HepG2 (cell line): ENCODE measurements around the gene AMELY. TPM values are rescaled to one million over a fixed set of nuclear protein-coding genes. Genes with fewer than 3 reads are reported as not detected.

ENCODE experiments used
- ATAC-seq: fragments of 200-7000 bp; cut with Tn5 transposase; 3 replicates; pipeline ENCODE4 v1.9.1; 2020; ENCODE audit warnings: mild to moderate bottlenecking, moderate library complexity
- BruUV-seq: library from RNA; stranded (reverse); fragments of 400-500 nt; replicated peaks from 2 replicates; lab custom pipeline; 2021; lab: Mats Ljungman, UMichigan
- CTCF ChIA-PET: fragments of 300-600 bp; formaldehyde crosslinking; extraction: SDS; loops from one replicate; lab custom pipeline; 2021; ENCODE audit warnings: low total read pairs, inconsistent platforms, low intra/inter-chr PET ratio; lab: Yijun Ruan, JAX
- POLR2A ChIA-PET: fragments of 350-600 bp; sonication (Branson Sonifier 250); formaldehyde crosslinking; loops from one replicate; lab custom pipeline; 2020; ENCODE audit warnings: antibody characterized with exemption, inconsistent platforms; lab: Yijun Ruan, JAX
- DNase-seq: peaks from one replicate; pipeline ENCODE4 v3.0.0-alpha.2; 2015; ENCODE audit warnings: low spot score
- FAIRE-seq: peaks from 3 replicates; lab custom pipeline; 2011; peaks lifted over from hg19 to GRCh38; lab: Jason Lieb, UNC
- H2AFZ ChIP-seq: one replicate; pipeline ENCODE4 v1.6.1; 2011; ENCODE audit warnings: low read length, inconsistent platforms
- H3K27ac ChIP-seq: fragments of 300-600 bp; 3 replicates; pipeline ENCODE4 v1.8.0; 2011; ENCODE audit warnings: mixed run types, mild to moderate bottlenecking, mixed read lengths, low read length, inconsistent platforms; ENCODE audit not compliant: insufficient read depth; ENCODE audit errors: extremely low read length
- H3K27me3 ChIP-seq, 2 experiments: fragments of 200-600 bp in 1 of 2; 2 replicates in 1 of 2; 3 replicates in 1 of 2; pipeline versions ENCODE4 v1.6.0 to v1.8.0; 2011; ENCODE audit warnings: low read length in 2 of 2, mild to moderate bottlenecking in 2 of 2, moderate library complexity in 2 of 2, inconsistent platforms in 1 of 2; ENCODE audit not compliant: insufficient read depth in 2 of 2, control insufficient read depth in 1 of 2
- H3K36me3 ChIP-seq, 2 experiments: fragments of 200-600 bp in 1 of 2; replicated peaks in 1 of 2; 2 replicates in 1 of 2; 3 replicates in 1 of 2; pipeline versions ENCODE4 v1.5.1 to v1.8.0; 2011; ENCODE audit warnings: low read length in 2 of 2, inconsistent platforms in 1 of 2; ENCODE audit not compliant: insufficient read depth in 2 of 2, control insufficient read depth in 1 of 2
- H3K4me1 ChIP-seq: 2 replicates; pipeline ENCODE4 v1.5.1; 2012; ENCODE audit warnings: low read length, inconsistent platforms; ENCODE audit not compliant: insufficient read depth
- H3K4me2 ChIP-seq: 2 replicates; pipeline ENCODE4 v1.6.0; 2011; ENCODE audit warnings: low read depth, low read length, inconsistent platforms
- H3K4me3 ChIP-seq, 3 experiments: fragments of 200-600 bp in 1 of 3; sonication (generic), shearing (Covaris generic) in 1 of 3; replicated peaks in 1 of 3; 2 replicates each; pipeline ENCODE4 v1.5.1; 2011 to 2016; ENCODE audit warnings: low read length in 3 of 3, inconsistent platforms in 2 of 3, low read depth in 2 of 3, mild to moderate bottlenecking in 2 of 3, control low read depth in 1 of 3, mixed read lengths in 1 of 3; ENCODE audit not compliant: insufficient read depth in 1 of 3
- H3K79me2 ChIP-seq: one replicate; pipeline ENCODE4 v1.6.1; 2011; ENCODE audit warnings: low read length, inconsistent platforms; ENCODE audit not compliant: insufficient read depth
- H3K9ac ChIP-seq: 2 replicates; pipeline ENCODE4 v1.6.0; 2011; ENCODE audit warnings: mild to moderate bottlenecking, low read depth, low read length, inconsistent platforms; ENCODE audit not compliant: insufficient read depth
- H3K9me3 ChIP-seq: 2 replicates; pipeline ENCODE4 v1.5.1; 2012; ENCODE audit warnings: mild to moderate bottlenecking, low read length
- H4K20me1 ChIP-seq: 2 replicates; pipeline ENCODE4 v1.6.0; 2011; ENCODE audit warnings: inconsistent platforms, mild to moderate bottlenecking, low read length, moderate library complexity; ENCODE audit not compliant: insufficient read depth
- CAMTA2 ChIP-seq: sonication (generic); formaldehyde crosslinking; IDR thresholded peaks from 2 replicates; pipeline ENCODE4 v1.4.0; 2020; ENCODE audit warnings: mild to moderate bottlenecking, missing genetic modification reagents, borderline replicate concordance
- NR2F1 ChIP-seq, 2 experiments: fragments of 450-650 bp in 1 of 2; formaldehyde crosslinking in 1 of 2; IDR thresholded peaks; 2 replicates each; pipeline versions ENCODE4 v1.5.0 to v1.6.1; 2016 to 2020; ENCODE audit warnings: mild to moderate bottlenecking in 1 of 2, missing compliant biosample characterization in 1 of 2, missing genetic modification reagents in 1 of 2, moderate library complexity in 1 of 2
- ZNF432 ChIP-seq: sonication (generic); formaldehyde crosslinking; IDR thresholded peaks from 2 replicates; pipeline ENCODE4 v1.5.0; 2020; ENCODE audit warnings: missing genetic modification reagents, mild to moderate bottlenecking, borderline replicate concordance
- ZNF550 ChIP-seq: sonication (generic); formaldehyde crosslinking; IDR thresholded peaks from 2 replicates; pipeline ENCODE4 v1.4.0; 2020; ENCODE audit warnings: mild to moderate bottlenecking, missing genetic modification reagents, borderline replicate concordance
- ZNF883 ChIP-seq: sonication (generic); formaldehyde crosslinking; IDR thresholded peaks from 2 replicates; pipeline ENCODE4 v1.5.1; 2020; ENCODE audit warnings: mild to moderate bottlenecking, missing genetic modification reagents; ENCODE audit errors: not compliant biosample characterization
- WGBS: methylation state at CpG from one replicate; pipeline ENCODE4 v1.1.6; 2017; ENCODE audit warnings: low lambda C conversion rate; 5-methylcytosine and 5-hydroxymethylcytosine counted together
- in situ Hi-C: cut with HindIII; loops from 2 replicates; pipeline ENCODE4 v1.10.0; 2017; ENCODE audit warnings: low pct_unique_long_range_greater_than_20kb; ENCODE audit not compliant: extremely low pct_ligation_motif_present
- intact Hi-C: fragments of 100-400 bp; cut with micrococcal nuclease; formaldehyde crosslinking; loops from one replicate; pipeline ENCODE4 v1.10.0; 2022; ENCODE audit not compliant: unreplicated experiment
- polyA plus RNA-seq, 8 experiments: library from polyadenylated mRNA; depleted of rRNA in 3 of 8; stranded (reverse) in 7 of 8; unstranded in 1 of 8; fragments of >200 nt; fragmentation: Illumina TruSeq in 4 of 8; extraction: Trizol in 4 of 8; gene quantifications; 2 replicates each; pipeline versions ENCODE4 v1.2.1 to v1.2.3, GENCODE V29; 2011 to 2016; ENCODE audit warnings: low read depth in 4 of 8, missing spikeins in 1 of 8, mixed read lengths in 1 of 8; ENCODE audit not compliant: insufficient read depth in 1 of 8
- total RNA-seq, 5 experiments: library from RNA; depleted of rRNA; stranded (reverse); fragments of >200 nt; fragmentation: Illumina TruSeq; extraction: Trizol; gene quantifications; 2 replicates each; pipeline ENCODE4 v1.2.3, GENCODE V29; 2016; ENCODE audit warnings: low read depth in 1 of 5
- TF ChIP-seq, protein P1 (sequence below): sonication (generic); formaldehyde crosslinking; IDR thresholded peaks from 2 replicates; pipeline ENCODE4 v1.9.0; 2021; ENCODE audit warnings: missing genetic modification reagents, mild to moderate bottlenecking, borderline replicate concordance
- TF ChIP-seq, protein P2 (sequence below): sonication (generic); formaldehyde crosslinking; IDR thresholded peaks from 2 replicates; pipeline ENCODE4 v1.5.0; 2020; ENCODE audit warnings: mild to moderate bottlenecking, missing genetic modification reagents

The AMELY gene
- total and polyA plus RNA-seq, 2 of the 13 experiments (the other 11 are each of a cell fraction or from before 2014, with no cell fraction given), result not detected

DNA sequence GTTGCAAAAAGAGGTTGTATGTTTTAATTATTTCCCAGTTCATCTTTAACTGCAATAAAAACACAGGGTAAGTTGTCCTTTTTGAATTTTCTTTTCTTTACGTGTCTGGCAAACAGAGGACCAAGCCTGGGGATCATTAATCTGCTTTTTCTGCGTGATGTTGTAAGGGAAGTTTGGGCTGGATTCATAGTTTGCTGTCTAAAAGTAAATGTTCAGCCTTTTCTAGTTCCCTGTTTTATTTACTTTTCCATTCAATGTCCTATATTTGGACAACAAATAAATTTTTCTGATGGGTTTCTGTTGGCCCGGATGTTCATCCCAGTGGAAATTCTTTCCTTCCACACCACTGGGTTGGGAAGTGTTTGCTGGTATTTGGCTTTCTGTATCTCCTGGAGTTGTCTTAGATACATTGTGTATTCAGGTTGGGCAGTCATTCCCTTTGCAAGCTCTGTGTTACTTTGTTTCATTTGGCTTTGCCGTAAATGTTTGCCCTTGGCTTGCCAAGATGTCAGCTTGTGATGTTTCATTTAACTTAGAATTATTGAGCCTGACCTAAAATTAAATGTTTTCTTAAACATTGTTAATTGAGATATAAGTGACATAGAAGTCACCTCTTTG lies 20.3 kb upstream of the AMELY start (continued):
- TF ChIP-seq, protein P1, sequence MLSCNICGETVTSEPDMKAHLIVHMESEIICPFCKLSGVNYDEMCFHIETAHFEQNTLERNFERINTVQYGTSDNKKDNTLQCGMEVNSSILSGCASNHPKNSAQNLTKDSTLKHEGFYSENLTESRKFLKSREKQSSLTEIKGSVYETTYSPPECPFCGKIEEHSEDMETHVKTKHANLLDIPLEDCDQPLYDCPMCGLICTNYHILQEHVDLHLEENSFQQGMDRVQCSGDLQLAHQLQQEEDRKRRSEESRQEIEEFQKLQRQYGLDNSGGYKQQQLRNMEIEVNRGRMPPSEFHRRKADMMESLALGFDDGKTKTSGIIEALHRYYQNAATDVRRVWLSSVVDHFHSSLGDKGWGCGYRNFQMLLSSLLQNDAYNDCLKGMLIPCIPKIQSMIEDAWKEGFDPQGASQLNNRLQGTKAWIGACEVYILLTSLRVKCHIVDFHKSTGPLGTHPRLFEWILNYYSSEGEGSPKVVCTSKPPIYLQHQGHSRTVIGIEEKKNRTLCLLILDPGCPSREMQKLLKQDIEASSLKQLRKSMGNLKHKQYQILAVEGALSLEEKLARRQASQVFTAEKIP (CRISPR knock-in tag), result no peak
- no peak for TF ChIP-seq ZNF550
- TF ChIP-seq, protein P2, sequence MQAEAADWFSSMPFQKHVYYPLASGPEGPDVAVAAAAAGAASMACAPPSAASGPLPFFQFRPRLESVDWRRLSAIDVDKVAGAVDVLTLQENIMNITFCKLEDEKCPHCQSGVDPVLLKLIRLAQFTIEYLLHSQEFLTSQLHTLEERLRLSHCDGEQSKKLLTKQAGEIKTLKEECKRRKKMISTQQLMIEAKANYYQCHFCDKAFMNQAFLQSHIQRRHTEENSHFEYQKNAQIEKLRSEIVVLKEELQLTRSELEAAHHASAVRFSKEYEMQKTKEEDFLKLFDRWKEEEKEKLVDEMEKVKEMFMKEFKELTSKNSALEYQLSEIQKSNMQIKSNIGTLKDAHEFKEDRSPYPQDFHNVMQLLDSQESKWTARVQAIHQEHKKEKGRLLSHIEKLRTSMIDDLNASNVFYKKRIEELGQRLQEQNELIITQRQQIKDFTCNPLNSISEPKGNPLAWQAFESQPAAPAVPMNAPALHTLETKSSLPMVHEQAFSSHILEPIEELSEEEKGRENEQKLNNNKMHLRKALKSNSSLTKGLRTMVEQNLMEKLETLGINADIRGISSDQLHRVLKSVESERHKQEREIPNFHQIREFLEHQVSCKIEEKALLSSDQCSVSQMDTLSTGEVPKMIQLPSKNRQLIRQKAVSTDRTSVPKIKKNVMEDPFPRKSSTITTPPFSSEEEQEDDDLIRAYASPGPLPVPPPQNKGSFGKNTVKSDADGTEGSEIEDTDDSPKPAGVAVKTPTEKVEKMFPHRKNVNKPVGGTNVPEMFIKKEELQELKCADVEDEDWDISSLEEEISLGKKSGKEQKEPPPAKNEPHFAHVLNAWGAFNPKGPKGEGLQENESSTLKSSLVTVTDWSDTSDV (CRISPR knock-in tag), result no peak

DNA sequence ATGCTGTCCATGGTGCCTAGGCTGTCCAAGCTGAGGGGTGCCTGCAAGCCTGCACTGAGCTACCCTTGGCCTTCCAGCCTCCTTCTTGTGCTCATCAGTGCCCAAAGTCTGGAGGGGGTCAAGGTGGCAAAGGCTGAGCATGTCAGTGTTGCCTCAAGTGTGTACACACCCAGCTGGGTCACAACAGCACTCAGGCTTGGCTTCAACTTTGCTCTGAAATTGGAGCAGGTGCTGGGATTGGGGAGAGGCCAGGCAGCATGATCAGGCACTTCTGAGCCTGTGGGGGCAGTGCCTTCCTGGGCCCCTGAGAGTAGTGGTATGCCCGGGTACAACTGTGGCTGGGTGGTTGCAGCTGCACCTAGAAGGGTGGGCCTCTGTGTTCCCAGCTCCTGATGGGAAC lies 17.7 kb upstream of the AMELY start:
- DNase-seq (no peak), ATAC-seq (no peak), FAIRE-seq (no peak)
- no peaks in the 10 kb centered on the region for H3K27me3 ChIP-seq
- H3K4me3 ChIP-seq, result no peak overlapping the region
- no peaks in the 10 kb centered on the region for H4K20me1 ChIP-seq
- H2AFZ ChIP-seq, result no peak overlapping the region
- ChIA-PET CTCF (no interaction called here), POLR2A (no interaction called here)
- no peak overlapping the region for H3K27ac ChIP-seq
- TF ChIP-seq ZNF883 (no peak), ZNF432 (CRISPR knock-in tag) (no peak), NR2F1 (CRISPR knock-in tag; IDR thresholded peaks at IDR 0.05) (no peak), CAMTA2 (CRISPR knock-in tag) (no peak)
- no peak overlapping the region for H3K9ac ChIP-seq
- in situ Hi-C loops, result no loop called here
- H3K4me1 ChIP-seq, result no peaks in the 10 kb centered on the region
- WGBS, result no CpG with 5 or more reads among the region's 1 CpG
- intact Hi-C loops, result no loop called here
- no peaks in the 10 kb centered on the region for H3K9me3 ChIP-seq
- H3K79me2 ChIP-seq, result no peaks in the 10 kb centered on the region
- H3K36me3 ChIP-seq, result no peaks in the 10 kb centered on the region
- no peak overlapping the region for H3K4me2 ChIP-seq
- BruUV-seq, result no TSS peak
